ENCODE measurements around the gene RAPGEF2. TPM values are rescaled to one million over a fixed set of nuclear protein-coding genes. Genes with fewer than 3 reads are reported as not detected.

Gene RAPGEF2
- total RNA-seq, 2 donors from 2014 or later, result 13.6 to 21.3 TPM

- Mint-ChIP-seq H3K4me3 (no peak overlapping the region), H3K27ac (no peak overlapping the region), H3K9me3 (no peaks in the 10 kb centered on the region), H3K36me3 (ENCODE audit: insufficient read depth in 2 of 2) (peaks cover 0 to 3% of the 10 kb centered on the region in 2 donors), H3K4me1 (ENCODE audit: low read depth) (no peaks in the 10 kb centered on the region), H3K27me3 (ENCODE audit: low read depth) (no peaks in the 10 kb centered on the region)
- no peak for DNase-seq
- no peak for ATAC-seq (replicated peaks in 1 of 2)
Observed at GRCh38 chr4:159382856-159383561, 280.1 kb downstream of the RAPGEF2 start.

GRCh38 chr4:159383562-159383931 is 280.7 kb downstream of the RAPGEF2 start:
- no peaks in the 10 kb centered on the region for H3K27me3 Mint-ChIP-seq (ENCODE audit: low read depth)
- DNase-seq (no peak), ATAC-seq (replicated peaks in 1 of 2) (no peak)
- H3K27ac Mint-ChIP-seq, result no peak overlapping the region
- no peak overlapping the region for H3K4me3 Mint-ChIP-seq
- no peaks in the 10 kb centered on the region for H3K9me3 Mint-ChIP-seq
- H3K4me1 Mint-ChIP-seq (ENCODE audit: low read depth), result no peaks in the 10 kb centered on the region
- H3K36me3 Mint-ChIP-seq (ENCODE audit: insufficient read depth in 2 of 2), result peaks cover 0 to 3% of the 10 kb centered on the region in 2 donors

GRCh38 chr4:159384017-159384416 is 281.1 kb downstream of the RAPGEF2 start:
- H3K36me3 Mint-ChIP-seq (ENCODE audit: insufficient read depth in 2 of 2), result peaks cover 0 to 3% of the 10 kb centered on the region in 2 donors
- H3K27ac Mint-ChIP-seq, result no peak overlapping the region
- ATAC-seq (replicated peaks in 1 of 2), result no peak
- DNase-seq, result no peak
- no peaks in the 10 kb centered on the region for H3K4me1 Mint-ChIP-seq (ENCODE audit: low read depth)
- no peaks in the 10 kb centered on the region for H3K9me3 Mint-ChIP-seq
- no peaks in the 10 kb centered on the region for H3K27me3 Mint-ChIP-seq (ENCODE audit: low read depth)
- H3K4me3 Mint-ChIP-seq, result no peak overlapping the region

GRCh38 chr4:159384632-159385031 is 281.8 kb downstream of the RAPGEF2 start:
- DNase-seq (no peak), ATAC-seq (replicated peaks in 1 of 2) (no peak)
- Mint-ChIP-seq H3K27me3 (ENCODE audit: low read depth) (no peaks in the 10 kb centered on the region), H3K36me3 (ENCODE audit: insufficient read depth in 2 of 2) (peaks cover 0 to 3% of the 10 kb centered on the region in 2 donors), H3K4me3 (no peak overlapping the region), H3K4me1 (ENCODE audit: low read depth) (no peaks in the 10 kb centered on the region), H3K9me3 (no peaks in the 10 kb centered on the region), H3K27ac (no peak overlapping the region)

GRCh38 chr4:159386620-159387019 is 283.7 kb downstream of the RAPGEF2 start:
- Mint-ChIP-seq H3K27ac (no peak overlapping the region), H3K36me3 (ENCODE audit: insufficient read depth in 2 of 2) (peaks cover 0 to 3% of the 10 kb centered on the region in 2 donors), H3K4me3 (no peak overlapping the region), H3K9me3 (no peaks in the 10 kb centered on the region), H3K4me1 (ENCODE audit: low read depth) (no peaks in the 10 kb centered on the region), H3K27me3 (ENCODE audit: low read depth) (no peaks in the 10 kb centered on the region)
- ATAC-seq (replicated peaks in 1 of 2), result no peak
- no peak for DNase-seq

GRCh38 chr4:159389756-159390155 is 286.9 kb downstream of the RAPGEF2 start:
- peaks cover 0 to 3% of the 10 kb centered on the region in 2 donors for H3K36me3 Mint-ChIP-seq (ENCODE audit: insufficient read depth in 2 of 2)
- no peaks in the 10 kb centered on the region for H3K4me1 Mint-ChIP-seq (ENCODE audit: low read depth)
- H3K4me3 Mint-ChIP-seq, result no peak overlapping the region
- H3K27ac Mint-ChIP-seq, result no peak overlapping the region
- no peaks in the 10 kb centered on the region for H3K27me3 Mint-ChIP-seq (ENCODE audit: low read depth)
- no peak for ATAC-seq (replicated peaks in 1 of 2)
- DNase-seq, result no peak
- no peaks in the 10 kb centered on the region for H3K9me3 Mint-ChIP-seq

- no peak overlapping the region for H3K4me3 Mint-ChIP-seq
- H3K9me3 Mint-ChIP-seq, result no peaks in the 10 kb centered on the region
- peaks cover 0 to 3% of the 10 kb centered on the region in 2 donors for H3K36me3 Mint-ChIP-seq (ENCODE audit: insufficient read depth in 2 of 2)
Observed at GRCh38 chr4:159390648-159391047, 287.8 kb downstream of the RAPGEF2 start.

GRCh38 chr4:159395693-159396092 is 292.8 kb downstream of the RAPGEF2 start:
- no peak overlapping the region for H3K4me3 Mint-ChIP-seq
- no peak for ATAC-seq (replicated peaks in 1 of 2)
- H3K36me3 Mint-ChIP-seq (ENCODE audit: insufficient read depth in 2 of 2), result no peaks in the 10 kb centered on the region
- peaks cover 9% of the 10 kb centered on the region for H3K27me3 Mint-ChIP-seq (ENCODE audit: low read depth)
- DNase-seq, result no peak
- no peaks in the 10 kb centered on the region for H3K9me3 Mint-ChIP-seq
- H3K27ac Mint-ChIP-seq, result no peak overlapping the region
- H3K4me1 Mint-ChIP-seq (ENCODE audit: low read depth), result peaks cover under 1% of the 10 kb centered on the region

More at GRCh38 chr4:159390648-159391047, 287.8 kb downstream of the RAPGEF2 start:
- no peaks in the 10 kb centered on the region for H3K4me1 Mint-ChIP-seq (ENCODE audit: low read depth)
- H3K27ac Mint-ChIP-seq, result no peak overlapping the region
- no peak for DNase-seq
- H3K27me3 Mint-ChIP-seq (ENCODE audit: low read depth), result no peaks in the 10 kb centered on the region
- ATAC-seq (replicated peaks in 1 of 2), result no peak

GRCh38 chr4:159396151-159396550 is 293.3 kb downstream of the RAPGEF2 start:
- Mint-ChIP-seq H3K36me3 (ENCODE audit: insufficient read depth in 2 of 2) (no peaks in the 10 kb centered on the region), H3K4me1 (ENCODE audit: low read depth) (peaks cover 5% of the 10 kb centered on the region), H3K27me3 (ENCODE audit: low read depth) (peaks cover 13% of the 10 kb centered on the region), H3K4me3 (no peak overlapping the region), H3K9me3 (no peaks in the 10 kb centered on the region), H3K27ac (no peak overlapping the region)
- no peak for ATAC-seq (replicated peaks in 1 of 2)
- no peak for DNase-seq

GRCh38 chr4:159398236-159398638 is 295.4 kb downstream of the RAPGEF2 start:
- DNase-seq (no peak), ATAC-seq (replicated peaks in 1 of 2) (no peak)
- Mint-ChIP-seq H3K27me3 (ENCODE audit: low read depth) (peaks cover 25% of the 10 kb centered on the region), H3K9me3 (no peaks in the 10 kb centered on the region), H3K27ac (no peak overlapping the region), H3K4me1 (ENCODE audit: low read depth) (peaks cover 5% of the 10 kb centered on the region), H3K4me3 (no peak overlapping the region), H3K36me3 (ENCODE audit: insufficient read depth in 2 of 2) (no peaks in the 10 kb centered on the region)

- Mint-ChIP-seq H3K27me3 (ENCODE audit: low read depth) (peaks cover 25% of the 10 kb centered on the region), H3K9me3 (no peaks in the 10 kb centered on the region), H3K4me3 (no peak overlapping the region), H3K4me1 (ENCODE audit: low read depth) (peaks cover 5% of the 10 kb centered on the region), H3K36me3 (ENCODE audit: insufficient read depth in 2 of 2) (no peaks in the 10 kb centered on the region), H3K27ac (no peak overlapping the region)
- ATAC-seq (replicated peaks in 1 of 2), result no peak
- no peak for DNase-seq
Observed at GRCh38 chr4:159400558-159401225, 297.8 kb downstream of the RAPGEF2 start.

- Mint-ChIP-seq H3K27me3 (ENCODE audit: low read depth) (peaks cover 25% of the 10 kb centered on the region), H3K27ac (no peak overlapping the region), H3K9me3 (no peaks in the 10 kb centered on the region), H3K4me1 (ENCODE audit: low read depth) (peaks cover 5% of the 10 kb centered on the region), H3K4me3 (no peak overlapping the region), H3K36me3 (ENCODE audit: insufficient read depth in 2 of 2) (no peaks in the 10 kb centered on the region)
- DNase-seq (no peak), ATAC-seq (replicated peaks in 1 of 2) (no peak)
Observed at GRCh38 chr4:159401226-159401712, 298.4 kb downstream of the RAPGEF2 start.

- no peaks in the 10 kb centered on the region for H3K9me3 Mint-ChIP-seq
- no peak overlapping the region for H3K4me3 Mint-ChIP-seq
- peaks cover 25% of the 10 kb centered on the region for H3K27me3 Mint-ChIP-seq (ENCODE audit: low read depth)
- DNase-seq (no peak), ATAC-seq (replicated peaks in 1 of 2) (no peak)
- H3K27ac Mint-ChIP-seq, result no peak overlapping the region
- H3K4me1 Mint-ChIP-seq (ENCODE audit: low read depth), result peaks cover 5% of the 10 kb centered on the region
- H3K36me3 Mint-ChIP-seq (ENCODE audit: insufficient read depth in 2 of 2), result no peaks in the 10 kb centered on the region
Observed at GRCh38 chr4:159401791-159402380, 299.0 kb downstream of the RAPGEF2 start.
